Thoracic aorta (tissue), 2 donors: ENCODE measurements around the gene PROSER3. TPM values are rescaled to one million over a fixed set of nuclear protein-coding genes. Genes with fewer than 3 reads are reported as not detected.

Experiments
- ATAC-seq: fragments of 150-250 bp; one replicate; pipeline ENCODE4 v1.8.0; 2017; ENCODE audit warnings: low read depth; ENCODE audit not compliant: insufficient number of reproducible peaks, low FRiP score
- DNase-seq: peaks from one replicate; pipeline ENCODE4 v3.0.0-alpha.2; 2020; ENCODE audit warnings: low spot score
- H3K27ac ChIP-seq, 2 donors: fragments of 200-600 bp; sonication (generic); 1 replicate in 1 of 2; 2 replicates in 1 of 2; pipeline ENCODE4 v1.5.1; 2016; ENCODE audit warnings: mild to moderate bottlenecking in 2 of 2, moderate library complexity in 2 of 2
- H3K27me3 ChIP-seq: fragments of 200-600 bp; sonication (generic); replicated peaks from 2 replicates; pipeline ENCODE4 v1.6.0; 2016; ENCODE audit warnings: mild to moderate bottlenecking; ENCODE audit not compliant: insufficient read depth
- H3K36me3 ChIP-seq: fragments of 200-600 bp; sonication (generic); one replicate; pipeline ENCODE4 v1.5.1; 2016
- H3K4me1 ChIP-seq, 2 donors: fragments of 200-600 bp; sonication (generic); 1 replicate in 1 of 2; 2 replicates in 1 of 2; pipeline versions ENCODE4 v1.5.1 to v1.6.0; 2016; ENCODE audit warnings: low read depth in 2 of 2, mild to moderate bottlenecking in 1 of 2; ENCODE audit not compliant: control insufficient read depth in 1 of 2
- H3K4me3 ChIP-seq: fragments of 200-600 bp; sonication (generic); 2 replicates; pipeline ENCODE4 v1.5.1; 2016; ENCODE audit warnings: mild to moderate bottlenecking
- H3K9me3 ChIP-seq: fragments of 200-600 bp; sonication (generic); 2 replicates; pipeline ENCODE4 v1.5.1; 2016
- CTCF ChIP-seq: fragments of 200-600 bp; sonication (generic); IDR thresholded peaks from one replicate; pipeline ENCODE4 v1.5.1; 2019; ENCODE audit warnings: antibody characterized with exemption
- total RNA-seq, 2 donors: library from RNA; depleted of rRNA; stranded (reverse); fragments of >200 nt; gene quantifications; one replicate each; pipeline versions ENCODE4 v1.1.0 to v1.2.3, GENCODE V29; 2016

The PROSER3 gene
- total RNA-seq, 2 donors from 2014 or later: 11.1 to 16.6 TPM

DNA sequence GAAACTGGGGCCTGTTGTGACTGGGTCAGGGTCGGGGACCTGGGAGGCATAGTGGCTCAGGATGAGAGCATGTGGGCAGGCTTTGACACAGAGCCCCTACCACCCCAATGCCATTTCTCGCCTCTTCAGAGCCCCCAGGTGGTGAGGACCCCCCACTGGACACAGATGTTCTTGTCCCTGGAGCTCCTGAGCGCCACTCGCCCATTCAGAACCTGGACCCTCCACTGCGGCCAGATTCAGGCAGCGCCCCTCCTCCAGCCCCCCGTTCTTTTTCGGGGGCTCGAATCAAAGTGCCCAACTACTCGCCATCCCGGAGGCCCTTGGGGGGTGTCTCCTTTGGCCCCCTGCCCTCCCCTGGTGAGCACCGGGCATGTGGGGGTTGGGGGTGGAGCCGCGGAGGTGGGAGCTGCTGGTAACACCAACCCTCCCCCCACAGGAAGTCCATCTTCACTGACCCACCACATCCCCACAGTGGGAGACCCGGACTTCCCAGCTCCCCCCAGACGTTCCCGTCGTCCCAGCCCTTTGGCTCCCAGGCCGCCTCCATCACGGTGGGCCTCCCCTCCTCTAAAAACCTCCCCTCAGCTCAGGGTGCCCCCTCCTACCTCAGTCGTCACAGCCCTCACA lies 26.1 kb upstream of the PROSER3 start:
- H3K36me3 ChIP-seq: peaks cover 72% of the 10 kb centered on the region
- no peak overlapping the region for H3K27ac ChIP-seq

DNA sequence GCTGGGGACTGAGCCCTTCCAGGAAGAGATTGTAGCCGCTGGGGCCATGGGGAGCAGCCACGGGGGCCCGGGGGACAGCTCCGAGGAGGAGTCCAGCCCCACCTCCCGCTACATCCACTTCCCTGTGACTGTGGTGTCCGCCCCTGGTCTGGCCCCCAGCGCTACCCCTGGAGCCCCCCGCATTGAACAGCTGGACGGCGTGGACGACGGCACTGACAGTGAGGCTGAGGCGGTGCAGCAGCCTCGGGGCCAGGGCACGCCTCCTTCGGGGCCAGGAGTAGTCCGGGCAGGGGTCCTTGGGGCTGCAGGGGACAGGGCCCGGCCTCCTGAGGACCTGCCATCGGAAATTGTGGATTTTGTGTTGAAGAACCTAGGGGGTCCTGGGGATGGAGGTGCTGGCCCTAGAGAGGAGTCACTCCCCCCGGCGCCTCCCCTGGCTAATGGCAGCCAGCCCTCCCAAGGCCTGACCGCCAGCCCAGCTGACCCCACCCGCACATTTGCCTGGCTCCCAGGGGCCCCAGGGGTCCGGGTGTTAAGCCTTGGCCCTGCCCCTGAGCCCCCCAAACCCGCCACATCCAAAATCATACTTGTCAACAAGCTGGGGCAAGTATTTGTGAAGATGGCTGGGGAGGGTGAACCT lies 25.3 kb upstream of the PROSER3 start:
- Histone ChIP-seq H3K27ac (no peak overlapping the region), H3K27me3 (no peaks in the 10 kb centered on the region), H3K4me3 (no peak overlapping the region), H3K36me3 (peaks cover 72% of the 10 kb centered on the region), H3K9me3 (no peaks in the 10 kb centered on the region), H3K4me1 (no peaks in the 10 kb centered on the region)
- DNase-seq (no peak), ATAC-seq (no peak)
- TF ChIP-seq CTCF: no peak

More for the DNA sequence above, 26.1 kb upstream of the PROSER3 start:
- no peak for ATAC-seq
- DNase-seq: no peak
- no peaks in the 10 kb centered on the region for H3K27me3 ChIP-seq
- no peaks in the 10 kb centered on the region for H3K4me1 ChIP-seq
- no peaks in the 10 kb centered on the region for H3K9me3 ChIP-seq
- TF ChIP-seq CTCF: no peak
- no peak overlapping the region for H3K4me3 ChIP-seq

DNA sequence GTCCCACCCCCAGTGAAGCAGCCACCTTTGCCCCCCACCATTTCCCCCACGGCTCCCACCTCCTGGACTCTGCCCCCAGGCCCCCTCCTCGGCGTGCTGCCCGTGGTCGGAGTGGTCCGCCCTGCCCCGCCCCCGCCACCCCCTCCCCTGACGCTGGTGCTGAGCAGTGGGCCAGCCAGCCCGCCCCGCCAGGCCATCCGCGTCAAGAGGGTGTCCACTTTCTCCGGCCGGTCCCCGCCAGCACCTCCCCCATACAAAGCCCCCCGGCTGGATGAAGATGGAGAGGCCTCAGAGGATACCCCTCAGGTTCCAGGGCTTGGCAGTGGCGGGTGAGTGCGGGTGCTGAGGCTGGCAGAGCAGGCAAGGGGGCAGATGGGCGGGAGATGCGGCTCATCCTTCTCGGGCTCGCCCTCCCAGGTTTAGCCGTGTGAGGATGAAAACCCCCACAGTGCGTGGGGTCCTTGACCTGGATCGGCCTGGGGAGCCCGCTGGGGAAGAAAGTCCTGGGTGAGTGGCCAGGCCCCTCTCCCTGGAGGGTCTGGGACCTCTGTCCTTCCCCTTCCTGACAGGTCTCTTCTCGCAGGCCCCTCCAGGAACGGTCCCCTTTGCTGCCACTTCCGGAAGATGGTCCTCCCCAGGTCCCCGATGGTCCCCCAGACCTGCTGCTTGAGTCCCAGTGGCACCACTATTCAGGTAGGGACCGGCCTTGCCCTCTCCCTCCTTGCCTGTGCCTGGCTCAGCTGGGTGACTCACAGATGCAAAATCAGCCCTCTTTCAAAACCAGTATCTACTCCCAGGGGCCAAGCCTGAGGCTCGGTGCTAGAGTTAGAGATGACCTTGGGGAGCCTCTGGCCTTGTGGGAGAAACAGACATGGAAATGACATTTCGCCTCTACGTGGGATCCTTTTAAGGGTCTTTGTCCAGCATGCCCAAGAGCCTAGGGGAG lies 24.5 kb upstream of the PROSER3 start:
- ATAC-seq (no peak), DNase-seq (no peak)
- H3K36me3 ChIP-seq: peaks cover 70% of the 10 kb centered on the region
- H3K27me3 ChIP-seq: no peaks in the 10 kb centered on the region
- no peaks in the 10 kb centered on the region for H3K9me3 ChIP-seq
- no peak for TF ChIP-seq CTCF
- no peaks in the 10 kb centered on the region for H3K4me1 ChIP-seq
- no peak overlapping the region for H3K27ac ChIP-seq
- H3K4me3 ChIP-seq: no peak overlapping the region

GRCh38 chr19:35734273-35734672 lies 23.7 kb upstream of the PROSER3 start:
- no peak for TF ChIP-seq CTCF
- peaks cover 68% of the 10 kb centered on the region for H3K36me3 ChIP-seq
- ATAC-seq: no peak
- no peaks in the 10 kb centered on the region for H3K9me3 ChIP-seq
- no peak for DNase-seq
- H3K27ac ChIP-seq: no peak overlapping the region
- H3K27me3 ChIP-seq: no peaks in the 10 kb centered on the region
- H3K4me1 ChIP-seq: peaks cover 0 to under 1% of the 10 kb centered on the region in 2 donors
- H3K4me3 ChIP-seq: no peak overlapping the region

- no peak overlapping the region for H3K4me3 ChIP-seq
- H3K36me3 ChIP-seq: peaks cover 62% of the 10 kb centered on the region
- no peak for ATAC-seq
- H3K27ac ChIP-seq: no peak overlapping the region
- peaks cover 0 to 7% of the 10 kb centered on the region in 2 donors for H3K4me1 ChIP-seq
- TF ChIP-seq CTCF: no peak
- H3K27me3 ChIP-seq: no peaks in the 10 kb centered on the region
- no peak for DNase-seq
- H3K9me3 ChIP-seq: no peaks in the 10 kb centered on the region
These were observed 23.1 kb upstream of the PROSER3 start for GRCh38 chr19:35734889-35735288.
